ENCODE data around the gene KRT77.

Gene KRT77

GRCh38 chr12:52691076-52691840 lies 12.1 kb downstream of the KRT77 start:
- Histone ChIP-seq H3K4me1 (ENCODE audit: control insufficient read depth, insufficient read depth, low read length) (peaks cover 3% of the 10 kb centered on the region), H3K9ac (ENCODE audit: low read length) (no peak overlapping the region), H3K36me3 (ENCODE audit: control insufficient read depth, insufficient read depth, low read length, severe bottlenecking) (no peaks in the 10 kb centered on the region), H3K4me3 (ENCODE audit: low read length) (no peak overlapping the region), H3K9me3 (ENCODE audit: control insufficient read depth, low read length) (no peaks in the 10 kb centered on the region), H3K27me3 (replicated peaks; ENCODE audit: control insufficient read depth, insufficient read depth, low read length) (peaks cover 77% of the 10 kb centered on the region)
- DNase-seq (ENCODE audit: low read depth) = no peak

GRCh38 chr12:52690351-52691075 lies 12.8 kb downstream of the KRT77 start:
- Histone ChIP-seq H3K9me3 (ENCODE audit: control insufficient read depth, low read length) (no peaks in the 10 kb centered on the region), H3K4me3 (ENCODE audit: low read length) (no peak overlapping the region), H3K36me3 (ENCODE audit: control insufficient read depth, insufficient read depth, low read length, severe bottlenecking) (no peaks in the 10 kb centered on the region), H3K27me3 (replicated peaks; ENCODE audit: control insufficient read depth, insufficient read depth, low read length) (peaks cover 80% of the 10 kb centered on the region), H3K9ac (ENCODE audit: low read length) (no peak overlapping the region), H3K4me1 (ENCODE audit: control insufficient read depth, insufficient read depth, low read length) (peaks cover 3% of the 10 kb centered on the region)
- no peak for DNase-seq (ENCODE audit: low read depth)

GRCh38 chr12:52689936-52690335 lies 13.4 kb downstream of the KRT77 start:
- H3K27me3 ChIP-seq (replicated peaks; ENCODE audit: control insufficient read depth, insufficient read depth, low read length) = peaks cover 80% of the 10 kb centered on the region

GRCh38 chr12:52689239-52689638 lies 14.1 kb downstream of the KRT77 start:
- Histone ChIP-seq H3K9ac (ENCODE audit: low read length) (no peak overlapping the region), H3K4me3 (ENCODE audit: low read length) (no peak overlapping the region), H3K4me1 (ENCODE audit: control insufficient read depth, insufficient read depth, low read length) (peaks cover 3% of the 10 kb centered on the region), H3K36me3 (ENCODE audit: control insufficient read depth, insufficient read depth, low read length, severe bottlenecking) (no peaks in the 10 kb centered on the region), H3K27me3 (replicated peaks; ENCODE audit: control insufficient read depth, insufficient read depth, low read length) (peaks cover 79% of the 10 kb centered on the region), H3K9me3 (ENCODE audit: control insufficient read depth, low read length) (no peaks in the 10 kb centered on the region)
- DNase-seq (ENCODE audit: low read depth) = no peak

More at GRCh38 chr12:52689936-52690335, 13.4 kb downstream of the KRT77 start:
- no peaks in the 10 kb centered on the region for H3K9me3 ChIP-seq (ENCODE audit: control insufficient read depth, low read length)
- no peak overlapping the region for H3K9ac ChIP-seq (ENCODE audit: low read length)
- H3K4me1 ChIP-seq (ENCODE audit: control insufficient read depth, insufficient read depth, low read length) = peaks cover 3% of the 10 kb centered on the region
- no peak overlapping the region for H3K4me3 ChIP-seq (ENCODE audit: low read length)
- no peaks in the 10 kb centered on the region for H3K36me3 ChIP-seq (ENCODE audit: control insufficient read depth, insufficient read depth, low read length, severe bottlenecking)
- no peak for DNase-seq (ENCODE audit: low read depth)

GRCh38 chr12:52688481-52688880 lies 14.8 kb downstream of the KRT77 start:
- no peak for DNase-seq (ENCODE audit: low read depth)
- peaks cover 3% of the 10 kb centered on the region for H3K4me1 ChIP-seq (ENCODE audit: control insufficient read depth, insufficient read depth, low read length)
- no peak overlapping the region for H3K4me3 ChIP-seq (ENCODE audit: low read length)
- no peaks in the 10 kb centered on the region for H3K9me3 ChIP-seq (ENCODE audit: control insufficient read depth, low read length)
- H3K9ac ChIP-seq (ENCODE audit: low read length) = no peak overlapping the region
- peaks cover 86% of the 10 kb centered on the region for H3K27me3 ChIP-seq (replicated peaks; ENCODE audit: control insufficient read depth, insufficient read depth, low read length)
- no peaks in the 10 kb centered on the region for H3K36me3 ChIP-seq (ENCODE audit: control insufficient read depth, insufficient read depth, low read length, severe bottlenecking)

GRCh38 chr12:52687497-52688385 lies 15.6 kb downstream of the KRT77 start:
- no peak overlapping the region for H3K4me3 ChIP-seq (ENCODE audit: low read length)
- H3K27me3 ChIP-seq (replicated peaks; ENCODE audit: control insufficient read depth, insufficient read depth, low read length) = peaks cover 84% of the 10 kb centered on the region
- no peaks in the 10 kb centered on the region for H3K36me3 ChIP-seq (ENCODE audit: control insufficient read depth, insufficient read depth, low read length, severe bottlenecking)

GRCh38 chr12:52686756-52687487 lies 16.4 kb downstream of the KRT77 start:
- no peak for DNase-seq (ENCODE audit: low read depth)
- no peaks in the 10 kb centered on the region for H3K36me3 ChIP-seq (ENCODE audit: control insufficient read depth, insufficient read depth, low read length, severe bottlenecking)
- peaks cover 78% of the 10 kb centered on the region for H3K27me3 ChIP-seq (replicated peaks; ENCODE audit: control insufficient read depth, insufficient read depth, low read length)
- peaks cover 8% of the 10 kb centered on the region for H3K4me1 ChIP-seq (ENCODE audit: control insufficient read depth, insufficient read depth, low read length)
- no peaks in the 10 kb centered on the region for H3K9me3 ChIP-seq (ENCODE audit: control insufficient read depth, low read length)
- no peak overlapping the region for H3K4me3 ChIP-seq (ENCODE audit: low read length)
- no peak overlapping the region for H3K9ac ChIP-seq (ENCODE audit: low read length)

More at GRCh38 chr12:52687497-52688385, 15.6 kb downstream of the KRT77 start:
- Histone ChIP-seq H3K4me1 (ENCODE audit: control insufficient read depth, insufficient read depth, low read length) (no peaks in the 10 kb centered on the region), H3K9ac (ENCODE audit: low read length) (no peak overlapping the region), H3K9me3 (ENCODE audit: control insufficient read depth, low read length) (no peaks in the 10 kb centered on the region)
- DNase-seq (ENCODE audit: low read depth) = no peak

GRCh38 chr12:52686063-52686462 lies 17.3 kb downstream of the KRT77 start:
- Histone ChIP-seq H3K9ac (ENCODE audit: low read length) (no peak overlapping the region), H3K9me3 (ENCODE audit: control insufficient read depth, low read length) (no peaks in the 10 kb centered on the region), H3K27me3 (replicated peaks; ENCODE audit: control insufficient read depth, insufficient read depth, low read length) (peaks cover 79% of the 10 kb centered on the region), H3K4me3 (ENCODE audit: low read length) (no peak overlapping the region), H3K36me3 (ENCODE audit: control insufficient read depth, insufficient read depth, low read length, severe bottlenecking) (no peaks in the 10 kb centered on the region), H3K4me1 (ENCODE audit: control insufficient read depth, insufficient read depth, low read length) (peaks cover 8% of the 10 kb centered on the region)
- DNase-seq (ENCODE audit: low read depth) = no peak

GRCh38 chr12:52685406-52685890 lies 17.9 kb downstream of the KRT77 start:
- H3K9me3 ChIP-seq (ENCODE audit: control insufficient read depth, low read length) = no peaks in the 10 kb centered on the region
- H3K27me3 ChIP-seq (replicated peaks; ENCODE audit: control insufficient read depth, insufficient read depth, low read length) = peaks cover 78% of the 10 kb centered on the region

GRCh38 chr12:52684431-52684830 lies 18.9 kb downstream of the KRT77 start:
- Histone ChIP-seq H3K27me3 (replicated peaks; ENCODE audit: control insufficient read depth, insufficient read depth, low read length) (peaks cover 77% of the 10 kb centered on the region), H3K9ac (ENCODE audit: low read length) (no peak overlapping the region), H3K36me3 (ENCODE audit: control insufficient read depth, insufficient read depth, low read length, severe bottlenecking) (no peaks in the 10 kb centered on the region), H3K9me3 (ENCODE audit: control insufficient read depth, low read length) (no peaks in the 10 kb centered on the region), H3K4me3 (ENCODE audit: low read length) (no peak overlapping the region), H3K4me1 (ENCODE audit: control insufficient read depth, insufficient read depth, low read length) (peaks cover 8% of the 10 kb centered on the region)
- no peak for DNase-seq (ENCODE audit: low read depth)

More at GRCh38 chr12:52685406-52685890, 17.9 kb downstream of the KRT77 start:
- Histone ChIP-seq H3K4me3 (ENCODE audit: low read length) (no peak overlapping the region), H3K36me3 (ENCODE audit: control insufficient read depth, insufficient read depth, low read length, severe bottlenecking) (no peaks in the 10 kb centered on the region), H3K9ac (ENCODE audit: low read length) (no peak overlapping the region), H3K4me1 (ENCODE audit: control insufficient read depth, insufficient read depth, low read length) (peaks cover 8% of the 10 kb centered on the region)
- no peak for DNase-seq (ENCODE audit: low read depth)

All from adipocyte (in vitro differentiated cells).